ENCODE measurements around the gene MRAP2.
"Not testable (repeated sequence)": the region's sequence is repeated elsewhere in the genome, so short reads cannot be mapped to it uniquely, and the experiment has no call there.

MRAP2 gene

DNA sequence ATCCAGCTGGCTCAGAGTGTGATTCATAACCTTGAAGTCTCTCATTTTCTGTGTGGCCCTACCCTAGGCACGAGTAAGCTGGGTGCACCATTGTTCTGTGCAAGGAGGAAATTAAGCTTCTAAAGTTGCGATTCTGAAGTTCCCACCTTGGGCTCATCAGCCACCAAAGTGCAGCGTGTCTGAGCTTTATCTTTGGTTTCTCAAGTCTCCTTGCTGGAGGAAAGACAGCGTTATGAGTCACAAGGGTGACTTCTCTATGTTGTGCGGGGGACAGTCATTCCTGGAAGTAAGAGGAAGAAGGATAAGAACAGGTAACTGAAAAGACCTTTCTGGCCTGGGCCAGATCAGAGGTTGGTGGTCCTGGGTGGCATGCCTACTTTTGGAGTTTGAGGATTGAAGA is 16.8 kb downstream of the MRAP2 start:
- Mint-ChIP-seq H3K9me3 (no peaks in the 10 kb centered on the region), H3K4me3 (no peak overlapping the region), H3K27me3 (ENCODE audit: low read depth) (no peaks in the 10 kb centered on the region), H3K36me3 (ENCODE audit: low read depth) (no peaks in the 10 kb centered on the region), H3K4me1 (ENCODE audit: low read depth) (no peaks in the 10 kb centered on the region), H3K27ac (no peak overlapping the region)
- no peak for DNase-seq (ENCODE audit: low spot score)

DNA sequence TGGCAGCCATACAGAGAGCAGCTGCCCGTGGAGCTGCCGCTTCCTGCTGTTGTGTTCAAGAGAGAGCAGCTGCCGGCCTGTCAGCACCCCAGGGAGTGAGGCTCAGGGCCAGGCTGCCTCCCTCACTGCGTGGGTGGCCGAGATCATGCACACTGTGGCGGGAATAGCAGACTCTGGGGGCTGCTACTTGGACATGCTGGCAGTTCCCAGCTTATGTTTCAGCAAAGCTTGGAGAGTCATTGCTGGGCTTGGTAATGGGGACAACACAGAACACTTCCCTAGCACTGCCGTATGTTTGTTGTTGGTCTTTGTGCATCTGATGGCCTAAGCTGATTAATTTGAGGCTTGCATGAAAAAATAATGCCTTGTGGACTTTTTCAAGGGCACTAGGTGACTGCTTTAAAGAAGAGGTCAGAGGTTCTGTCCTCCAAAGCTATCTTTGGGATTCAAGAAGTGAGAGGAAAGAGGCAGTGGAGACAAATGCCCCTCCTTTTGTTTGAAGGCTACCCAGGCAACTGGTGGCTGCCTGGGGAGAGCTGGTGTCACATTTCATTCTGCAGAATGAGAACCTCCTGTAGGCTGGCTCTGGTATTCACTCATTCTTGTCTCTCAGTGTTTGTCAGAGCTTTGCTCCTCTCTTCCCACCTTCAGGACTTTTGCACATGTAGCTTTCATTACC is 18.8 kb downstream of the MRAP2 start:
- Mint-ChIP-seq H3K4me3 (no peak overlapping the region), H3K4me1 (ENCODE audit: low read depth) (no peaks in the 10 kb centered on the region), H3K27ac (no peak overlapping the region), H3K36me3 (ENCODE audit: low read depth) (no peaks in the 10 kb centered on the region), H3K9me3 (no peaks in the 10 kb centered on the region), H3K27me3 (ENCODE audit: low read depth) (no peaks in the 10 kb centered on the region)
- no peak for DNase-seq (ENCODE audit: low spot score)

DNA sequence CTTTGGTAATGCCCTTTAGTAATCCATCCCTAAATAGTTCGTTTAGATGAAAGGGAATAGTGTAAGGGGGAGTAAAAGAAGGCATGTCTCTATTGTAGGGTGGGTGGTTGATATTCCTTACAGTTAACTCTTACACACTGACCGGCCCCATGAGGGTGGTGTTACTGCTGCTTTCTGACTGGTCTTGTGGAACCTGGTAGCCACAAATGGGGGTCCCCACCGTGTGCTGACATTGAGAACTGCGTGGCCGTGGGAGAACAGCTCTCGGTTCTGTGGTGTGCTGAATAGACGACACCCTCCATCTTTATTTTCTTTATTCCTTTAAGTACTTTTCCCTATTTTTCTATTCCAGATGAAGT is 19.3 kb downstream of the MRAP2 start:
- Mint-ChIP-seq H3K27ac (no peak overlapping the region), H3K9me3 (no peaks in the 10 kb centered on the region), H3K27me3 (ENCODE audit: low read depth) (no peaks in the 10 kb centered on the region)

DNA sequence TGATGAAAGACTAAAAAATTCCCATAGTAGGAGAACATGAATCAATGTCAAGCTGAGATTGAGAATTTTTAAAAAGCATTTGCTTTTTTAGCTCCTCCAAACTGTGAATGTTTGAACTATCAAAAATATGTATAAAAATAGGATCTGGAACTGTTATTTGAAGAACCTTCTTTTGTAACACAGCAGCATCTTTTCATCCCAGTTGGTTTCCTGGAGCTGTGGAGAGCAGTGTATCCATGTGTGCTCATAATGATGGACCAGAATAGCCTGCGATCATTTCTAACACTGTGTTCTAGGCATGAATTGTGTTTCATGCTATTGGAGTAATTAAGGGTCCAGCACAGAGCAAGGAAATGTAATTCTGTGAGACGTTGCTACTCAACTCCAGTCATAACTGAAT is 22.1 kb downstream of the MRAP2 start:
- Mint-ChIP-seq H3K9me3 (no peaks in the 10 kb centered on the region), H3K36me3 (ENCODE audit: low read depth) (no peaks in the 10 kb centered on the region), H3K4me1 (ENCODE audit: low read depth) (no peaks in the 10 kb centered on the region), H3K27me3 (ENCODE audit: low read depth) (no peaks in the 10 kb centered on the region), H3K27ac (no peak overlapping the region), H3K4me3 (no peak overlapping the region)
- DNase-seq (ENCODE audit: low spot score): no peak

More for the DNA sequence above, 19.3 kb downstream of the MRAP2 start:
- no peak overlapping the region for H3K4me3 Mint-ChIP-seq
- H3K4me1 Mint-ChIP-seq (ENCODE audit: low read depth): no peaks in the 10 kb centered on the region
- no peak for DNase-seq (ENCODE audit: low spot score)
- no peaks in the 10 kb centered on the region for H3K36me3 Mint-ChIP-seq (ENCODE audit: low read depth)

DNA sequence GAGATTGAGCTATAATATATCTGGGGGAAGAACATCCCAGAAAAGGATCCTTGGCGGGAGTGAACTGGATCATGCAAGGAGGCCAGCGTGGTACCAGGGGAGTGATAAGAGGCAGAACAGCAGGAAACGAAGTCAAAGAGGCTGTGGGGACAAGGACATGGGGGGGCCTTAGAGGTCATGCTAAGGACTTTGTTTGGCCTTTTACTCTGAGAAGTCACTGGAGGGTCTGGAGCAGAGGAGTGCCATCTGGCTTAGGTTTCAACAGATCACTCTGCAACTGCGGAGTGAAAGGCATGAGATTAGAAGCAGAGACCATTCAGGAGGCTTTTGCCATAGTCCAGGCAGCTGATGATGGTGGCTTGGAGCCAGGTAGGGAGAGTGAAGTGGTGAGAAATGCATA is 24.3 kb downstream of the MRAP2 start:
- no peaks in the 10 kb centered on the region for H3K9me3 Mint-ChIP-seq

DNA sequence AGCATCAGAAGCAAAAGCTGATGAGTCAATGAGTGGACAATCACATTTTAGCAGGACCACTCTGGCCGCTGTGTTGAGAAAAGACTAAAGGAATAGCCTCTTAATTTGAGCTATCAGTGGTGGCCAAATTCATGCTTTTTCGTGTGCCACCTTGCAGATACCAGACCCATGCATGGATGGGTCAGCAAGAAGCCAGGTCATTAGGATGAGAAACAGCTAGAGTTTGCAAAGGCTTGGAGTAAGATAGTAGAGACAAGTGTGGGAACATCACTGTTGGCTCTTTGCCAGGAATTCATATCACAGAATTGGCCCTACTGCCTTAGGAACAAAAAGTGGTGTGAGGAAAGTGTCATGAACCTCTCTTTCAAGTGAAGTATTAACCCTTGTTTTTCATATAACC is 25.5 kb downstream of the MRAP2 start:
- H3K36me3 Mint-ChIP-seq (ENCODE audit: low read depth): no peaks in the 10 kb centered on the region

More for the DNA sequence above, 24.3 kb downstream of the MRAP2 start:
- no peaks in the 10 kb centered on the region for H3K4me1 Mint-ChIP-seq (ENCODE audit: low read depth)
- H3K27ac Mint-ChIP-seq: no peak overlapping the region
- H3K27me3 Mint-ChIP-seq (ENCODE audit: low read depth): no peaks in the 10 kb centered on the region
- H3K36me3 Mint-ChIP-seq (ENCODE audit: low read depth): no peaks in the 10 kb centered on the region
- no peak for DNase-seq (ENCODE audit: low spot score)
- H3K4me3 Mint-ChIP-seq: no peak overlapping the region

DNA sequence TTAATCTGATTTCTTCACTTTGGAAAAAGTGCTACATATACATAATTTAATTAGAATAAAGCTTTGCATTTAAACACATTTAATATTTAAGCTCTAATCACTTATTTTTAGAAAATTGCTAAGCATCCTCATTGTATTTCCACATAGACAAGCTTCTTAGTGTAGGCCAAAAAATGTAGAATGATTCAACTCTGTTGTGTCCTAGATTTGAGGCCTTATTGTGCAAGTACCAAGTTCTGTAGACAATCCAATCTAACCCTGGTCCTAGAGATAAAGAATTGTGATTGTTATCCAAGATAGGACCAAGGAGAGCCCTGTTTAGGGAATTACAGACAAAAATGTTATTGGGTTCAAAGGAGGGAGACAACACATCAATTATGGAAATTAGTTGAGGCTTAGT is 27.6 kb downstream of the MRAP2 start:
- no peak overlapping the region for H3K27ac Mint-ChIP-seq
- no peak for DNase-seq (ENCODE audit: low spot score)
- H3K9me3 Mint-ChIP-seq: no peaks in the 10 kb centered on the region
- H3K27me3 Mint-ChIP-seq (ENCODE audit: low read depth): no peaks in the 10 kb centered on the region
- H3K4me3 Mint-ChIP-seq: no peak overlapping the region
- no peaks in the 10 kb centered on the region for H3K36me3 Mint-ChIP-seq (ENCODE audit: low read depth)
- H3K4me1 Mint-ChIP-seq (ENCODE audit: low read depth): no peaks in the 10 kb centered on the region

More for the DNA sequence above, 25.5 kb downstream of the MRAP2 start:
- no peak overlapping the region for H3K4me3 Mint-ChIP-seq
- DNase-seq (ENCODE audit: low spot score): no peak
- no peaks in the 10 kb centered on the region for H3K4me1 Mint-ChIP-seq (ENCODE audit: low read depth)
- H3K27me3 Mint-ChIP-seq (ENCODE audit: low read depth): no peaks in the 10 kb centered on the region
- H3K27ac Mint-ChIP-seq: no peak overlapping the region
- no peaks in the 10 kb centered on the region for H3K9me3 Mint-ChIP-seq

DNA sequence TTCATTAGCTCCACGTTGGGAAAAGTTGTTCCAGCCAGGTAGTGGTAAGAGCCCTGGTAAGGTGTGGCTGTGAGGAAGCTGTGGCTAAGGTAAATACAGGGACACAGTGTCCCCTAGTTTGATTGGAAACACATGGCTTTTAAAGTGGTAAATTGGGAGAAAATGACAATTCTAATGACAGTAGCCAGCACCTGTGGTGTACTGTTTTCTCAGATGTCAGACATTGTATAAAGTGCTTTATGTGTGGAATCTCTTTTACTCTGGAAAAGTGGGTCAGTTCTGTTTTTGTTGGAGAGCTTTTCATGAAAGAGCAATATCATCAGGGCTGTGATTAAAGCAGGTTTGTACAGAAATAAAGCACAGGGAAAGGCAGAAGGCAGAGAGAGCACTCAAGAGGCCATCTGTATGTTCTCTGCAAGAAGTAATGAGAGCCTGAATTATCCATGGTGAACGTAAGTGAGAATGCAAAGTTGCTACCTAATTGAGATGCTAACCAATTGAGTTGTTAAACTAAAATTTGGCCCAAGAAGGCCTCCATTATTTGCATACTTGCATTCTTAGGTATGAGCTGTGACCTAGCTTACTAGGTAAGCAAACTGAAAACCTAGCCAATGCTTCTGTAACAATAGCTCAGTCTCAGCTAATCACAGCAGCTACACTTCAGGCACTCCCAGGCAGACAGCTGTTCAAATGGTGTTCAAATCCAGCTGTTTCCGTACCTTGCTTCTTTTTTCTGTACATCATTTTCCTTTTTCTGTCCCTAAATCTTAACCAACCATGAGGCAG is 28.2 kb downstream of the MRAP2 start:
- no peaks in the 10 kb centered on the region for H3K4me1 Mint-ChIP-seq (ENCODE audit: low read depth)
- no peak for DNase-seq (ENCODE audit: low spot score)
- no peak overlapping the region for H3K27ac Mint-ChIP-seq
- no peaks in the 10 kb centered on the region for H3K9me3 Mint-ChIP-seq
- H3K27me3 Mint-ChIP-seq (ENCODE audit: low read depth): no peaks in the 10 kb centered on the region
- no peak overlapping the region for H3K4me3 Mint-ChIP-seq
- H3K36me3 Mint-ChIP-seq (ENCODE audit: low read depth): no peaks in the 10 kb centered on the region

DNA sequence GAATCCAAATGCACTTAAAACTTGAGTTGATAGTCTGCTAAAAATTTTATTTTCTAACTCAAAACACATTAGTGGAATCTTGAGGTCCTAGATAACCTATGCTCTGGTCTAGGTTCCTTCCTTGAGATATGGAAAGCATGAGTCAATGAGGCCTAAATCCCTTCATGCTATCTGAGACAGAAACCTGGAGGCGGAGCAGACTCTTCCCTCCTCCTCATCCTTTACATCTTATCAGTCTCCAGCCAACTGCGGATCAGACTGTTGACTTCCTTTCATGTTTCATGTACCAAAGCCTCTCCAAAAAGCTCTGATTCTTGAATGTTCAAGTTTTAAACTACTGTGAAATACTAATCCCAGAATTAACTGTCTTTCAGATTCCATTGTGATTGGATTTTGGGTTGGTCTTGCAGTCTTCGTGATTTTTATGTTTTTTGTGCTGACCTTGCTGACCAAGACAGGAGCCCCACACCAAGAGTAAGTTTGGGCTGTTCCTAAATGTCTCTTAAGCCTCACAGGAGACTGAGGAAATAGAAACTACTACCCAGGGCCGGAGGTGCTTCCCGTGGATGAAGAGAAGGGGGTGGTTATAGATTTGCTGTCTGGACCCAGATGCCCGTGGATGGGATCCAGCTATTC is 29.1 kb downstream of the MRAP2 start:
- no peaks in the 10 kb centered on the region for H3K27me3 Mint-ChIP-seq (ENCODE audit: low read depth)
- no peak overlapping the region for H3K4me3 Mint-ChIP-seq
- H3K4me1 Mint-ChIP-seq (ENCODE audit: low read depth): no peaks in the 10 kb centered on the region
- no peaks in the 10 kb centered on the region for H3K36me3 Mint-ChIP-seq (ENCODE audit: low read depth)
- no peaks in the 10 kb centered on the region for H3K9me3 Mint-ChIP-seq
- no peak overlapping the region for H3K27ac Mint-ChIP-seq
- DNase-seq (ENCODE audit: low spot score): no peak

DNA sequence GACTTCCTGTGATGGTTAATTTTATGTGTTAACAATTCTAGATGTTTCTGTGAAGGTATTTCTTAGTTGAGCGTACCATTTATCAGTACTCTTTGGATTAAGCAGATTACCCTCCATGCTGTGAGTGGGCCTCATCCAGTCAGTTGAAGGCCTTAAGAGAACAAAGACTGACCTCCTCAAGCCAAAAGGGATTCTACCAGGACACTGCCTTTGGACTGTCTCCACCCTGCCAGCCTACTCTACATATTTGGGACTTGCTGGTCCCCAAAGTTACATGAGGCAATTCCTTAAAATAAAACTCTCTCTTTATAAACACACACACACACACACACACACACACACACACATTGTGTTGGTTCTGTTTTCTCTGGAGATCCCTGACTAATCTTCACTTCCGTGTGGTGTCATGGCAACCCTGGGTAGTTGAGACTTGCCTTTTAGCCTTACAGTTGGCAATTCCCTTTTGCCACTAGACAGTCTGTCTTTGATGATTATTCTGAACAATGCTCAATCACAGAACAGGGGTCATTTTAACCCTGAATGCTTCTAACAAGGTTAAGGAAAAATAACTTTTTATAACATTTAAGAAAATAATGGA is 32.2 kb downstream of the MRAP2 start:
- Mint-ChIP-seq H3K4me1 (ENCODE audit: low read depth) (no peaks in the 10 kb centered on the region), H3K27ac (no peak overlapping the region), H3K9me3 (no peaks in the 10 kb centered on the region), H3K36me3 (ENCODE audit: low read depth) (no peaks in the 10 kb centered on the region), H3K27me3 (ENCODE audit: low read depth) (no peaks in the 10 kb centered on the region), H3K4me3 (no peak overlapping the region)
- DNase-seq (ENCODE audit: low spot score): no peak

DNA sequence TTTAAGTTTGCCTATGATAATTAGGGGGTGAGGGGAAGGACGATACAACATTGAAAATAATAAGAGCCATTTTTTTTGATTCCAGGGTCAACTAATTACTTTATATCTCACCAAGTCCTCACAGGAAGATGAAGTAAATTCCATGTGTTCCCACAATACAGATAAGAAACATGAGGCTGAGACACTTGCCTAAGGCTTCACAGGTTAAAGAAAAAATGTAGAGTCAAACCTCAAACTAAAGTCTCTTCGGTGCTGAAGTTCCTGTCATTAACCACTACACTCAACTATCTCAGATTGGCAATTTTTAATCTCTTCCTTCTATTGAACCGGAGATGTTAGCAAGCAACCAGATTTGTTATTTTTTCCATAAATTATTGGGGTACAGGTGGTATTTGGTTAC is 33.0 kb downstream of the MRAP2 start:
- Mint-ChIP-seq H3K4me1 (ENCODE audit: low read depth) (no peaks in the 10 kb centered on the region), H3K9me3 (peaks cover 5% of the 10 kb centered on the region), H3K4me3 (no peak overlapping the region), H3K36me3 (ENCODE audit: low read depth) (no peaks in the 10 kb centered on the region), H3K27me3 (ENCODE audit: low read depth) (no peaks in the 10 kb centered on the region), H3K27ac (no peak overlapping the region)
- DNase-seq (ENCODE audit: low spot score): no peak

DNA sequence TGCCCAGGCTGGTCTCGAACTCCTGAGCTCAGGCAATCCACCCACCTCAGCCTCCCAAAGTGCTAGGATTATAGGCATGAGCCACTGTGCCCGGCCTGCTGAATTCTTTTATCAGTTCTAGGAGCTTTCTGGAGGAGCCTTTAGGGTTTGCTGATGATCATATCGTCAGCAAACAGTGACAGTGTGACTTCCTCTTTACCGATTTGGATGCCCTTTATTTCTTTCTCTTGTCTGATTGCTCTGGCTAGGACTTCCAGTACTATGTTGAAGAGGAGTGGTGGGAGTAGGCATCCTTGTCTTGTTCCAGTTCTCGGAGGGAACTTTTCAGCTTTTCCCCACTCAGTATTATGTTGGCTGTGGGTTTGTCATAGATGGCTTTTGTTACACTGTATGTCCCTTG is 35.3 kb downstream of the MRAP2 start:
- H3K27me3 Mint-ChIP-seq (ENCODE audit: low read depth); DNase-seq (ENCODE audit: low spot score); H3K27ac Mint-ChIP-seq; H3K4me1 Mint-ChIP-seq (ENCODE audit: low read depth); H3K4me3 Mint-ChIP-seq; H3K36me3 Mint-ChIP-seq (ENCODE audit: low read depth); H3K9me3 Mint-ChIP-seq: not testable (repeated sequence)

DNA sequence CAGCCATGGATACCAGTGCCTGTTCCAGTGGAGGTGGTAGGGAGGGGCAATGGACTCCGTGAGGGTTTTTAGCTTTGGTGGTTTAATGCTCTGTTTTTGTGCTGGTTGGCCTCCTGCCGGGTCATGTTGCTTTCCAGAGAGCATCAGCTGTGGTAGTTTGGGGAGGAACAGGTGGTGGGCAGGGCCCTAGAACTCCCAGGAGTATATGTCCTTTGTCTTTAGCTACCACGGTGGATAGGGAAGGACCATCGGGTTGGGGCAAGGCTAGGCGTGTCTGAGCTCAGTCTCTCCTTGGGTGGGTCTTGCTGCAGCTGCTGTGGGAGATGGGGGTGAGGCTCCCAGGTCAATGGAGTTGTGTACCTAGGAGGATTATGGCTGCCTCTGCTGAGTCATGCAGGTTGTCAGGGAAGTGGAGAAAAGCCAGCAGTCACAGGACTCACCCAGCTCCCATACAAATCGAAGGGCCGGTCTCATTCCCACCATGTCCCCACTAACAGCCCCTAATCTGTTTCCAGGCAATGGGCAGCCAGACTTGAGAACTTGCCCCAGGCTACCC is 38.9 kb downstream of the MRAP2 start:
- H3K9me3 Mint-ChIP-seq: peaks cover 5% of the 10 kb centered on the region
- no peaks in the 10 kb centered on the region for H3K36me3 Mint-ChIP-seq (ENCODE audit: low read depth)
- no peak overlapping the region for H3K4me3 Mint-ChIP-seq
- no peak overlapping the region for H3K27ac Mint-ChIP-seq
- H3K27me3 Mint-ChIP-seq (ENCODE audit: low read depth): no peaks in the 10 kb centered on the region
- no peaks in the 10 kb centered on the region for H3K4me1 Mint-ChIP-seq (ENCODE audit: low read depth)
- no peak for DNase-seq (ENCODE audit: low spot score)
